OCI-LY7 (cell line): ENCODE results near the gene DDX20. TPM values are rescaled to one million over a fixed set of nuclear protein-coding genes. Genes with fewer than 3 reads are reported as not detected.

Experiments
- BruUV-seq: library from RNA; stranded (reverse); fragments of 400-500 nt; replicated peaks from 2 replicates; lab custom pipeline; 2021; lab: Mats Ljungman, UMichigan
- CTCF ChIA-PET: fragments of 300-600 bp; sonication (Branson Sonifier 250); formaldehyde crosslinking; loops from one replicate; lab custom pipeline; 2022; ENCODE audit warnings: antibody characterized with exemption; ENCODE audit not compliant: unreplicated experiment; lab: Charles Lee
- POLR2A ChIA-PET: fragments of 300-600 bp; sonication (Branson Sonifier 250); formaldehyde crosslinking; loops from one replicate; lab custom pipeline; 2022; ENCODE audit warnings: antibody characterized with exemption; lab: Charles Lee
- DNase-seq: peaks from one replicate; pipeline ENCODE4 v3.0.0-alpha.2; 2015; ENCODE audit warnings: low spot score
- H2AFZ ChIP-seq: fragments of 200-600 bp; sonication (generic), shearing (Covaris generic); 2 replicates; pipeline ENCODE4 v1.6.1; 2014; ENCODE audit warnings: mild to moderate bottlenecking, antibody characterized with exemption, low read length, moderate library complexity
- H3K27ac ChIP-seq: fragments of 200-600 bp; sonication (generic); 2 replicates; pipeline ENCODE4 v1.5.1; 2014; ENCODE audit warnings: mixed run types, low read depth, mild to moderate bottlenecking, moderate library complexity, low read length, inconsistent platforms; ENCODE audit not compliant: poor library complexity, severe bottlenecking
- H3K36me3 ChIP-seq: fragments of 200-600 bp; sonication (generic); 2 replicates; pipeline ENCODE4 v1.6.1; 2014; ENCODE audit warnings: mild to moderate bottlenecking, antibody characterized with exemption, low read length, moderate library complexity, mixed read lengths; ENCODE audit not compliant: insufficient read depth
- H3K4me1 ChIP-seq: fragments of 200-600 bp; sonication (generic); 2 replicates; pipeline ENCODE4 v1.5.1; 2014; ENCODE audit warnings: mild to moderate bottlenecking, low read length; ENCODE audit not compliant: insufficient read depth, poor library complexity, severe bottlenecking
- H3K4me2 ChIP-seq: fragments of 200-600 bp; sonication (generic); 2 replicates; pipeline ENCODE4 v1.6.1; 2014; ENCODE audit warnings: mild to moderate bottlenecking, low read length
- H3K4me3 ChIP-seq: fragments of 200-600 bp; sonication (generic); 2 replicates; pipeline ENCODE4 v1.5.1; 2014; ENCODE audit warnings: mild to moderate bottlenecking, low read depth, low read length; ENCODE audit not compliant: poor library complexity, severe bottlenecking
- H3K79me2 ChIP-seq: fragments of 200-600 bp; sonication (generic); 2 replicates; pipeline ENCODE4 v1.6.1; 2016; ENCODE audit warnings: low read depth, mild to moderate bottlenecking, low read length, moderate library complexity, mixed read lengths; ENCODE audit not compliant: insufficient read depth
- H3K9me2 ChIP-seq: fragments of 200-600 bp; sonication (generic); 2 replicates; pipeline ENCODE4 v1.6.1; 2016; ENCODE audit warnings: mild to moderate bottlenecking, low read length, mixed read lengths; ENCODE audit not compliant: insufficient read depth
- H3K9me3 ChIP-seq: fragments of 200-600 bp; sonication (generic); 2 replicates; pipeline ENCODE4 v1.6.1; 2014; ENCODE audit warnings: mild to moderate bottlenecking, mixed run types, low read length, mixed read lengths
- H4K20me1 ChIP-seq: fragments of 200-600 bp; sonication (generic); 2 replicates; pipeline ENCODE4 v1.6.1; 2014; ENCODE audit warnings: mild to moderate bottlenecking, antibody characterized with exemption, low read length, moderate library complexity, mixed read lengths; ENCODE audit not compliant: insufficient read depth
- EZH2phosphoT487 ChIP-seq: fragments of 200-600 bp; sonication (generic); IDR thresholded peaks from 2 replicates; pipeline ENCODE4 v1.6.1; 2018; ENCODE audit warnings: low read depth, borderline replicate concordance, mild to moderate bottlenecking, mixed run types, antibody characterized with exemption, low read length, moderate library complexity, mixed read lengths
- intact Hi-C: fragments of 100-400 bp; cut with micrococcal nuclease; formaldehyde crosslinking; loops from one replicate; pipeline ENCODE4 v1.10.0; 2022; ENCODE audit not compliant: unreplicated experiment
- total RNA-seq, 2 experiments: library from RNA; depleted of rRNA in 1 of 2; stranded (reverse); fragments of >200 nt in 1 of 2; shearing (Covaris generic) in 1 of 2; gene quantifications; 2 replicates each; pipeline ENCODE4 v1.2.3, GENCODE V29; 2014 to 2022
- TF ChIP-seq, protein P1 (sequence below): fragments of 200-600 bp; sonication (generic); conservative IDR thresholded peaks from 2 replicates; pipeline ENCODE4 v1.5.1; 2014; ENCODE audit warnings: mild to moderate bottlenecking, antibody characterized with exemption, low read length, moderate library complexity, mixed read lengths

DDX20 gene
- total RNA-seq, 2 experiments from 2014 or later = 30.0 to 32.9 TPM

- H3K27ac ChIP-seq = no peak overlapping the region
- no peaks in the 10 kb centered on the region for H3K36me3 ChIP-seq
- ChIA-PET CTCF (interaction anchor here (1.0 kb wide), 1 partner anchor 8 kb away, joined by 6 read pairs; no protein-coding TSS in a partner anchor), POLR2A (no interaction called here)
- H3K9me2 ChIP-seq = no peaks in the 10 kb centered on the region
- no peak overlapping the region for H2AFZ ChIP-seq
- no TSS peak for BruUV-seq
- no peaks in the 10 kb centered on the region for H4K20me1 ChIP-seq
- intact Hi-C loops = no loop called here
- H3K4me1 ChIP-seq = peaks cover 22% of the 10 kb centered on the region
- H3K4me3 ChIP-seq = no peak overlapping the region
- H3K79me2 ChIP-seq = no peaks in the 10 kb centered on the region
- no peak overlapping the region for H3K4me2 ChIP-seq
- H3K9me3 ChIP-seq = no peaks in the 10 kb centered on the region
- DNase-seq = no peak
- TF ChIP-seq EZH2phosphoT487 = no peak
- TF ChIP-seq, protein P1, sequence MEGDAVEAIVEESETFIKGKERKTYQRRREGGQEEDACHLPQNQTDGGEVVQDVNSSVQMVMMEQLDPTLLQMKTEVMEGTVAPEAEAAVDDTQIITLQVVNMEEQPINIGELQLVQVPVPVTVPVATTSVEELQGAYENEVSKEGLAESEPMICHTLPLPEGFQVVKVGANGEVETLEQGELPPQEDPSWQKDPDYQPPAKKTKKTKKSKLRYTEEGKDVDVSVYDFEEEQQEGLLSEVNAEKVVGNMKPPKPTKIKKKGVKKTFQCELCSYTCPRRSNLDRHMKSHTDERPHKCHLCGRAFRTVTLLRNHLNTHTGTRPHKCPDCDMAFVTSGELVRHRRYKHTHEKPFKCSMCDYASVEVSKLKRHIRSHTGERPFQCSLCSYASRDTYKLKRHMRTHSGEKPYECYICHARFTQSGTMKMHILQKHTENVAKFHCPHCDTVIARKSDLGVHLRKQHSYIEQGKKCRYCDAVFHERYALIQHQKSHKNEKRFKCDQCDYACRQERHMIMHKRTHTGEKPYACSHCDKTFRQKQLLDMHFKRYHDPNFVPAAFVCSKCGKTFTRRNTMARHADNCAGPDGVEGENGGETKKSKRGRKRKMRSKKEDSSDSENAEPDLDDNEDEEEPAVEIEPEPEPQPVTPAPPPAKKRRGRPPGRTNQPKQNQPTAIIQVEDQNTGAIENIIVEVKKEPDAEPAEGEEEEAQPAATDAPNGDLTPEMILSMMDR = no peak
These were observed 12.0 kb upstream of the DDX20 start for GRCh38 chr1:111743679-111744101.

DNA sequence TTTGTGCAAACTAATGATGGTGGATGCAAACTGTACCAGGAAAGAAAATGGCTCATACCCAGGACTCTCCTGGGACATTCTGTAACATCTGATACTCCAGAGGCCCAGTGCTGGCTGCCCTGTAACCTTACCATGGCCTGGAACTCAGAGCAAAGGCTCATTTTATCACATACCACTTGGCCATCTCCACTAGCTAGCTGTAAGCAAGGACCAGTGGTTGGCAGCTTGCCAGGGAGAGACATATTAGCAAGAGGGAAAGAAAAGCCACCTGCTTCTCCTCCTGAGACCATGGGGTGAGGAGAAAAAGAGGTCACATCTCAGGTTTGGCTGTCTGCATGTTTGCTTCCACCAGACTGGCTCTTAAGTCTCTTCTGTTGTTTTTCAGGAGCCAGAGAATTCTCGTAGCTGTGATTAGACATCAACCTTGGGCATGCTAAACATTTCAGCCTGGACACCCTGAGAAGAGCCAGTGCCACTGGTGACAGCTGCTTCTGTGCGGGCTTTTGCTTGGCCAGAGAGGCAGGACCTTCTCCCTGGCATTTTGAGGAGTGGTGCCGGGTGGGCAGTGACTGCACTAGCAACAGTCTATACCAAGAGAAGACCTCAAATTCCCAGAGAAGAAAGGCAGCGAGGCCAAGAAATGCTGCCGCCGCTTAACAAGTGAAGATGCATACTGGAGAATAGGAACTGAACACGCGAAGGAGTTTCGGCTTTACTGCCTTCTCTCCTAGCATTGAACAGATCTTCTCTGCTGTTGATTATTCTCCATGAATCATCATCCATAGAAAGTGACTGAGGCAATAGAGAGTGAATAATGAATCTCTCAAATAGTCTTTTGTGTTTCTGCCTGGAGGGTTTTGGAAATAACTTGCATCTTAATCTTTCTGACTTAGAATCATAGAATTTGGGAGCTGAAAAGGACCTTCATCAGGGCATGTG is 9.8 kb upstream of the DDX20 start:
- no peak overlapping the region for H3K27ac ChIP-seq
- H4K20me1 ChIP-seq = no peaks in the 10 kb centered on the region
- H3K4me3 ChIP-seq = no peak overlapping the region
- intact Hi-C loops = no loop called here
- TF ChIP-seq EZH2phosphoT487 = no peak
- TF ChIP-seq, protein P1 = no peak
- no peaks in the 10 kb centered on the region for H3K79me2 ChIP-seq
- BruUV-seq = no TSS peak
- H3K4me1 ChIP-seq = peaks cover 30% of the 10 kb centered on the region
- H3K9me3 ChIP-seq = no peaks in the 10 kb centered on the region
- CTCF ChIA-PET = no interaction called here
- DNase-seq = no peak
- POLR2A ChIA-PET = interaction anchor here (0.6 kb wide), 1 partner anchor 44 kb away, joined by 3 read pairs; no protein-coding TSS in a partner anchor
- H3K4me2 ChIP-seq = no peak overlapping the region
- H2AFZ ChIP-seq = no peak overlapping the region
- H3K9me2 ChIP-seq = no peaks in the 10 kb centered on the region
- H3K36me3 ChIP-seq = no peaks in the 10 kb centered on the region
